AG10803 (cell line): ENCODE data around the gene CFH.
A peak's percentile ranks its signal among the peaks of the same experiment; 100 is the strongest.
"Not testable (repeated sequence)": the region's sequence is repeated elsewhere in the genome, so short reads cannot be mapped to it uniquely, and the experiment has no call there.

Source experiments
- DNase-seq: peaks from one replicate; pipeline ENCODE4 v3.0.0; 2010; ENCODE audit warnings: low read depth
- H3K4me3 ChIP-seq: 2 replicates; pipeline ENCODE4 v1.5.1; 2011; ENCODE audit warnings: mild to moderate bottlenecking, low read length, control low read depth
- CTCF ChIP-seq: conservative IDR thresholded peaks from 2 replicates; pipeline ENCODE4 v1.5.1; 2011; ENCODE audit warnings: mild to moderate bottlenecking, low read length, control low read depth, inconsistent platforms

CFH gene

GRCh38 chr1:196701144-196701543 lies 49.3 kb downstream of the CFH start:
- no peak for DNase-seq
- no peak for TF ChIP-seq CTCF
- no peak overlapping the region for H3K4me3 ChIP-seq

DNA sequence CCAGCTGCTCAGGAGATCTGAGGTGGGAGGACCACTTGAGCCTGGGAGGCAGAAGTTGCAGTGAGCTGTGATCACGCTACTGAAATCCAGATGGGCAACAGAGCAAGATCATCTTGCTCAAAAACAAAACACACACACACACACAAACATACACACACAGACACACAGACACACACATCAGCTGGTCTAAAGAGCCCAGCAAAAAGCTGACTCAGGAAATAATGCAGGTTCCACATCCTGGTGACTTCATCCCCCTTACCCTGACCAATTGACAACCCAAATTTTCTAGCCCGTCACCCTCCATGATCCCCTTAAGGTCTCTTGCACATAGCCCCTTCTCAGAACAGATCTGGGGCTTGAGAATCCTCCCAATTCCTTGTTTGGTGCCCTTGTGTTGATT lies 58.0 kb downstream of the CFH start:
- not testable (repeated sequence) for H3K4me3 ChIP-seq, DNase-seq

DNA sequence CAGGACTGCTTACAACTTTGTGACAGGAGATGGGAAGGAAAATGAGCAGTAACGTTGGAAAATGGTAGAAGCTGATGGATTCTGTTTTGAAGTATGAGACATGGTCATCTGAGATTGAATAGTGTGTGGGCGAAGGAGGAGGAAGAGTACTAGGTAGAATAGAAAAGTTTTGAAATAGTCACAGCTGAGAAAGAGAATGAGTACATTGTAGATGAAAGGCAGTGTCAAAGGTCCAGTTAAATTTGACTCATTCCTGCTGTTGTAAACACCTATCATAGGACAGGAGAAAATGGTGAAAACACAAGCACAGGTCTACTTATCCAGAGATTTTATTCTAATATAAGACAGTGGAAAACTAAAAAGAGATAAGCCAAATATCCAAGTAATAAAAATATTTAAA lies 66.0 kb downstream of the CFH start:
- no peak for TF ChIP-seq CTCF
- no peak overlapping the region for H3K4me3 ChIP-seq
- no peak for DNase-seq

DNA sequence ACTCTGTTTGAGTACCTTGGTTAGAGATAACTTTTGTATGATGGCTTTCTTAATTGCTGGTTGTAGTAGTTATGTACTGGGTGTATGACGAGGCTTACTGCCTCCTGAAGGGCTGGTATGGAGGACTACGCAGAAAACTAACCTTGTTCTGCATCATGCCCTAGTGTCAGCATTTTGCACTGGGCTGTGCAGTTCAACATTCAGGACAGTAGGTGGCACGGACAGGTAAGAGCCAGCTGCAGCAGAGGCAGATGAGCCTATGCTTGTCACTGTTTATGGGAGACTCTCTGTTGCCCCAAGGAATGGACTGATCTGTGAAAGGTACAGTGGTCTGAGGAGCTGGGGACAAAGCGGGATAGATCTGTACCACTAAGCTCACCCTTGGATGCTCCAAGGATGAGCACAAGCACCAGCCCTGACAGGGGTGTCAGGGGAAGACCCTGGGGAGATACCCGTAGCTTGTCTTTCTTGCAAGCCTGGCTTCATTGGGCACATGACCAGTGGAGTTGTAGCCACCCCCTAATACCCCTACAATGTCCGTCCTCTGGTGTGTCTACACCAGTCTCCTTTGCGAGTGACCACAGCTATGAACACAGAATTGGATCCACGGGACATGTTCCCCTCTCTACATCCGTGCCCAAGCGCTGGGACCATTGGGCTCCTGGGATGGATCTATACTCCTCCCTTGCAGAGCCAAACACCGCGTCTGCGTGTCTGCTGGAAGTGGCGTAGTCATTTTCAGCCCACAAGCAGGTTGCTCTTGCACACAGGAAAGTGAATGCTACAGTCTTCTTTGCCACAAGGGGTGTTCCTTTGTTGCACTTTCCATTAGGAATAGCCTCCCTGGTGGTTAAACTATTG lies 71.7 kb downstream of the CFH start:
- peak; percentile 87 for TF ChIP-seq CTCF
- peak; percentile 61 for DNase-seq
- H3K4me3 ChIP-seq: no peak overlapping the region

DNA sequence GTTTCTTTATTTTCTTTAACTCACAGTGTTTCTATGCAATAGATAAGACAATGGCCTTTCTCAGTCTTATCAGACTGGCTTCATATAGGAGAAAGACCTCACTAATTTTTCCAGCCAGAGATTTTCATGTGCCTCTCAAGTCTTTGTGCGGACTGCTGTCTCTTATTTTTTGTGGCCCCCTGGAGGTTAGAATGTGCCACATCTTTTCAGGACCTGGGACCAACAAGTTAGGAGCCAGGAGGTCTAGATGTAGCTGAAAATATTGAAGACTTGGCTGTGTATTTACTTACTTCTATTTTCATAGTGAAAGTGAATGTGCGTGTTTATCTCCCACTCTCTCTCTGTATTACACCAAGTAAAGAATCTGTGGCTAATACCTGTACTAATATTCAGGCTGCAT lies 80.7 kb downstream of the CFH start:
- H3K4me3 ChIP-seq: no peak overlapping the region
- DNase-seq: no peak
- peak; percentile 13; the same call in 1 of the 2 replicates for TF ChIP-seq CTCF

DNA sequence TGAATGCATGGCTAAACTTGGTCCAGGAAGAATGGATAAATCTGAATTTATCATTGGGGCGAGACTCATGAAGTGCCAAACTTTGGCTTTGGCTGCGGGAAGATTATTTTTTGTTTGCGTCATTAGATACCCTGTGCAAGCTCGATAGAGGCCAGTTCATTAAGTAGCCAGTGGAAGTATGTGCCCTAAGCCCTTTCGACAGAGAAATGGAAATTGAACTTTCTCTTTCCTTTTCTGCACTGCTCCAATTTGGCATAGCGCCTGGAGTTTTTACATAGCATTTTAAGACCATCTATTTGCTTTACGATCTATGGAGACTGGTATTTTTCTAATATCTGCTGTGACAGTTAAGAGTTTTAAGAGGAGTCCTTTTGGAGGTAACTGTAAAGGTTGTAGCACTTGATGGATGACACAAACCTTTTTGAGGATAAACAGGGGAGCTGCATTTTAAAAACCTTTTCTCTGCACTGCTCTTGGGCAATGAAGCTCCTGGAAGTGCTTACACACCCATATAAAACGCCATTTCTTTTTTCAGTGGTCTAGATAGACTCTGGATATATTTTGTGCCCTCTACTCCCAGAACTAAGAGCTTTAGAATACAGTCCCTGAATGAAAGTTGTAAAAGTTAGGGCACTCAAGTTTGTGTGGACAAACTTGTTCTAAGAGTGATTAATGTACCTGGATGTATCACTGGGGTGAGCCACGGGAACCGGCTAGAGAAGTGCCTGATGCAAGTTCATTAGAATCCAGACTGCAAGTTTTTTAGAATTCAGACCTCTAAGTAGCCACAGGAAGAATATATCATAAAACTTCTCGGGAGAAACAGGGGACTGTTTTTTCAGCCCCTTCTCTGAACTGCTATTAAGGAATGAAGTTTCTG lies 81.5 kb downstream of the CFH start:
- no peak for DNase-seq
- no peak for TF ChIP-seq CTCF
- H3K4me3 ChIP-seq: no peak overlapping the region

- no peak for TF ChIP-seq CTCF
- no peak for DNase-seq
- H3K4me3 ChIP-seq: no peak overlapping the region
Measured at GRCh38 chr1:196734006-196734405, 82.2 kb downstream of the CFH start.
